GM12878 (cell line): ENCODE measurements around the gene RPAP3. TPM values are rescaled to one million over a fixed set of nuclear protein-coding genes. Genes with fewer than 3 reads are reported as not detected.

Experiments used
- ATAC-seq: fragments of 200-7000 bp; cut with Tn5 transposase; 3 replicates; pipeline ENCODE4 v1.9.1; 2020; ENCODE audit warnings: mild to moderate bottlenecking, moderate library complexity
- BruUV-seq: library from RNA; stranded (reverse); fragments of 400-500 nt; replicated peaks from 2 replicates; lab custom pipeline; 2021; lab: Mats Ljungman, UMichigan
- CTCF ChIA-PET: fragments of 300-600 bp; sonication (Branson Sonifier 250); formaldehyde crosslinking; extraction: SDS; loops from one replicate; lab custom pipeline; 2021; ENCODE audit warnings: inconsistent platforms; lab: Yijun Ruan, JAX
- POLR2A ChIA-PET: fragments of 350-600 bp; formaldehyde crosslinking; extraction: SDS; loops from one replicate; lab custom pipeline; 2021; ENCODE audit warnings: inconsistent platforms; lab: Charles Lee
- RAD21 ChIA-PET: fragments of 300-600 bp; sonication (Branson Sonifier 250); formaldehyde crosslinking; loops from one replicate; lab custom pipeline; 2023; ENCODE audit warnings: antibody characterized with exemption; ENCODE audit not compliant: unreplicated experiment; lab: Charles Lee
- SMC1A ChIA-PET: fragments of 300-600 bp; sonication (Branson Sonifier 250); formaldehyde crosslinking; loops from one replicate; lab custom pipeline; 2023; ENCODE audit not compliant: unreplicated experiment, uncharacterized antibody; lab: Charles Lee
- DNase-seq: peaks from one replicate; pipeline ENCODE4 v3.0.0-alpha.2; 2011; ENCODE audit warnings: low read depth, low spot score
- FAIRE-seq: peaks from 3 replicates; lab custom pipeline; 2011; peaks lifted over from hg19 to GRCh38; lab: Jason Lieb, UNC
- H2AFZ ChIP-seq: 2 replicates; pipeline ENCODE4 v1.6.0; 2011; ENCODE audit warnings: low read depth, low read length, control low read depth; ENCODE audit not compliant: control insufficient read depth
- H3K27ac ChIP-seq: 2 replicates; pipeline ENCODE4 v1.5.1; 2011; ENCODE audit warnings: control low read depth; ENCODE audit not compliant: control insufficient read depth, insufficient read depth
- H3K27me3 ChIP-seq, 2 experiments: replicated peaks in 1 of 2; 2 replicates each; pipeline versions ENCODE4 v1.6.0 to v1.6.1; 2011; ENCODE audit warnings: low read length in 1 of 2; ENCODE audit not compliant: control insufficient read depth in 2 of 2, insufficient read depth in 2 of 2
- H3K36me3 ChIP-seq, 2 experiments: 2 replicates each; pipeline ENCODE4 v1.5.1; 2011; ENCODE audit warnings: low read length in 1 of 2; ENCODE audit not compliant: control insufficient read depth in 2 of 2, insufficient read depth in 2 of 2
- H3K4me1 ChIP-seq: 2 replicates; pipeline ENCODE4 v1.6.1; 2011; ENCODE audit warnings: mild to moderate bottlenecking, low read length, moderate library complexity, mixed read lengths; ENCODE audit not compliant: control insufficient read depth, insufficient read depth
- H3K4me2 ChIP-seq: 2 replicates; pipeline ENCODE4 v1.6.0; 2011; ENCODE audit warnings: control low read depth; ENCODE audit not compliant: control insufficient read depth, insufficient read depth
- H3K4me3 ChIP-seq: fragments of 200-600 bp; sonication (generic); 2 replicates; pipeline ENCODE4 v1.5.1; 2016
- H3K79me2 ChIP-seq: 2 replicates; pipeline ENCODE4 v1.6.0; 2011; ENCODE audit warnings: low read length; ENCODE audit not compliant: control insufficient read depth, insufficient read depth
- H3K9ac ChIP-seq: 2 replicates; pipeline ENCODE4 v1.8.0; 2011; ENCODE audit warnings: low read length, control low read depth, mixed read lengths; ENCODE audit not compliant: control insufficient read depth, insufficient read depth
- H3K9me3 ChIP-seq: replicated peaks from 3 replicates; pipeline ENCODE4 v1.5.1; 2011; ENCODE audit warnings: mild to moderate bottlenecking, low read length; ENCODE audit not compliant: control insufficient read depth, insufficient read depth
- H4K20me1 ChIP-seq: 2 replicates; pipeline ENCODE4 v1.6.0; 2011; ENCODE audit not compliant: control insufficient read depth, insufficient read depth
- CBX3 ChIP-seq: fragments of 200-600 bp; sonication (generic); IDR thresholded peaks from 2 replicates; pipeline ENCODE4 v1.6.1; 2016; ENCODE audit warnings: low read depth, borderline replicate concordance
- HDAC6 ChIP-seq: fragments of 200-600 bp; sonication (generic); IDR thresholded peaks from one replicate; pipeline ENCODE4 v1.8.0; 2017; ENCODE audit warnings: antibody characterized with exemption; ENCODE audit not compliant: unreplicated experiment
- MEF2A ChIP-seq: IDR thresholded peaks from 2 replicates; pipeline ENCODE4 v1.6.1; 2011; ENCODE audit warnings: low read depth, mild to moderate bottlenecking, low read length, moderate library complexity; ENCODE audit not compliant: insufficient read depth
- MEF2B ChIP-seq: fragments of 450-650 bp; IDR thresholded peaks from 2 replicates; pipeline ENCODE4 v1.6.1; 2018; ENCODE audit warnings: mild to moderate bottlenecking, moderate library complexity; ENCODE audit not compliant: partially characterized antibody, poor library complexity, severe bottlenecking
- SMAD5 ChIP-seq: IDR thresholded peaks from 2 replicates; pipeline ENCODE4 v1.6.1; 2016; ENCODE audit warnings: antibody characterized with exemption, low read depth
- SMARCA5 ChIP-seq: fragments of 450-650 bp; IDR thresholded peaks from 2 replicates; pipeline ENCODE4 v1.6.1; 2017; ENCODE audit warnings: mild to moderate bottlenecking
- SMC3 ChIP-seq: IDR thresholded peaks from 2 replicates; pipeline ENCODE4 v1.6.1; 2011; ENCODE audit warnings: low read length, improper control_type of control experiment, borderline replicate concordance
- ZNF274 ChIP-seq: IDR thresholded peaks from one replicate; pipeline ENCODE4 v1.8.0; 2011; ENCODE audit not compliant: insufficient read length, insufficient read depth
- ZSCAN29 ChIP-seq: fragments of 450-650 bp; IDR thresholded peaks from 2 replicates; pipeline ENCODE4 v1.6.1; 2017; ENCODE audit warnings: mild to moderate bottlenecking, moderate library complexity
- WGBS: methylation state at CpG from one replicate; pipeline ENCODE4 v1.1.6; 2016; ENCODE audit warnings: low lambda C conversion rate; ENCODE audit not compliant: insufficient replicate concordance, insufficient coverage; ENCODE audit errors: missing lambda C conversion rate; 5-methylcytosine and 5-hydroxymethylcytosine counted together
- in situ Hi-C: fragments of 300-500 bp; cut with MboI; formaldehyde crosslinking; loops from 9 replicates; pipeline ENCODE4 v1.14.3; 2018; ENCODE audit warnings: mixed read lengths
- intact Hi-C: fragments of 100-400 bp; cut with micrococcal nuclease; formaldehyde crosslinking; loops from one replicate; pipeline ENCODE4 v1.14.2; 2022; ENCODE audit not compliant: unreplicated experiment
- polyA plus RNA-seq, 11 experiments: library from polyadenylated mRNA; depleted of rRNA in 4 of 11; unstranded in 6 of 11; stranded (reverse) in 5 of 11; fragments of >200 nt; fragmentation: Nextera tagmentation in 4 of 11; fragmentation: Illumina TruSeq in 1 of 11; extraction: Ambion mirVana in 4 of 11; extraction: Trizol in 1 of 11; gene quantifications; 1 replicate in 1 of 11; 2 replicates in 10 of 11; pipeline versions ENCODE4 v1.2.1 to v1.2.3, GENCODE V29; 2011 to 2016; ENCODE audit warnings: inconsistent platforms in 2 of 11, missing spikeins in 2 of 11, low read depth in 1 of 11
- total RNA-seq, 4 experiments: library from RNA; depleted of rRNA in 3 of 4; stranded (reverse); fragments of >200 nt in 3 of 4; fragmentation: Illumina TruSeq in 1 of 4; extraction: Trizol in 1 of 4; gene quantifications; 2 replicates each; pipeline versions ENCODE4 v1.2.1 to v1.2.3, GENCODE V29; 2013 to 2021
- TF ChIP-seq, protein P1 (sequence below): fragments of 150-350 bp; IDR thresholded peaks from 2 replicates; pipeline ENCODE4 v1.6.1; 2016; ENCODE audit warnings: low read depth, low read length
- TF ChIP-seq, protein P2 (sequence below): IDR thresholded peaks from 2 replicates; pipeline ENCODE4 v1.6.1; 2012; ENCODE audit warnings: low read length, inconsistent platforms
- TF ChIP-seq, protein P3 (sequence below): IDR thresholded peaks from 2 replicates; pipeline ENCODE4 v1.6.1; 2012; ENCODE audit warnings: low read depth, low read length, improper control_type of control experiment
- TF ChIP-seq, protein P4 (sequence below): fragments of 450-650 bp; IDR thresholded peaks from 2 replicates; pipeline ENCODE4 v1.6.1; 2014; ENCODE audit warnings: mild to moderate bottlenecking

Gene RPAP3
- total and polyA plus RNA-seq, 10 of the 15 experiments (the other 5 are each of a cell fraction or from before 2014, with no cell fraction given): 14.1 to 50.6 (median 28.4) TPM

DNA sequence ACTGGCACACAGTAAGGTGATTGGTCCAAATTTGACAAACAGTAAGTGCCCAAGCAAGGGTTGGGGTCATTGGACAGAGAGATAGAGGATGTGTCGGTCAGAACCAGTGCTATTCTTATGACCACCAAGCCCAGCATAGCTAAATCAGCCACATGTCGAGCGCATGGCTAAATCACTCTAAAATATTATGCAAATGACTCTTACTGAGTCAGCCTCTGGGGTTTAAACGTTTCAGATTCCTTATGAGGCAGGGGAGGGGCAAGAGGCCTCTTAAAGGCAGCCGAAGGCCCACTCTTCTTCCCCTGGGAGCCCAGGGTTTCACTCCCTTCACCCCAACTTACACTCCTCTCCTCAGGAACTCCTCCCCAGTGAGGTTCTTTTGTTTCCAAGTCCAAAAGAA is 20.1 kb upstream of the RPAP3 start (continued):
- TF ChIP-seq ZSCAN29: no peak
- TF ChIP-seq, protein P1, sequence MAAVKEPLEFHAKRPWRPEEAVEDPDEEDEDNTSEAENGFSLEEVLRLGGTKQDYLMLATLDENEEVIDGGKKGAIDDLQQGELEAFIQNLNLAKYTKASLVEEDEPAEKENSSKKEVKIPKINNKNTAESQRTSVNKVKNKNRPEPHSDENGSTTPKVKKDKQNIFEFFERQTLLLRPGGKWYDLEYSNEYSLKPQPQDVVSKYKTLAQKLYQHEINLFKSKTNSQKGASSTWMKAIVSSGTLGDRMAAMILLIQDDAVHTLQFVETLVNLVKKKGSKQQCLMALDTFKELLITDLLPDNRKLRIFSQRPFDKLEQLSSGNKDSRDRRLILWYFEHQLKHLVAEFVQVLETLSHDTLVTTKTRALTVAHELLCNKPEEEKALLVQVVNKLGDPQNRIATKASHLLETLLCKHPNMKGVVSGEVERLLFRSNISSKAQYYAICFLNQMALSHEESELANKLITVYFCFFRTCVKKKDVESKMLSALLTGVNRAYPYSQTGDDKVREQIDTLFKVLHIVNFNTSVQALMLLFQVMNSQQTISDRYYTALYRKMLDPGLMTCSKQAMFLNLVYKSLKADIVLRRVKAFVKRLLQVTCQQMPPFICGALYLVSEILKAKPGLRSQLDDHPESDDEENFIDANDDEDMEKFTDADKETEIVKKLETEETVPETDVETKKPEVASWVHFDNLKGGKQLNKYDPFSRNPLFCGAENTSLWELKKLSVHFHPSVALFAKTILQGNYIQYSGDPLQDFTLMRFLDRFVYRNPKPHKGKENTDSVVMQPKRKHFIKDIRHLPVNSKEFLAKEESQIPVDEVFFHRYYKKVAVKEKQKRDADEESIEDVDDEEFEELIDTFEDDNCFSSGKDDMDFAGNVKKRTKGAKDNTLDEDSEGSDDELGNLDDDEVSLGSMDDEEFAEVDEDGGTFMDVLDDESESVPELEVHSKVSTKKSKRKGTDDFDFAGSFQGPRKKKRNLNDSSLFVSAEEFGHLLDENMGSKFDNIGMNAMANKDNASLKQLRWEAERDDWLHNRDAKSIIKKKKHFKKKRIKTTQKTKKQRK: no peak
- TF ChIP-seq, protein P2, sequence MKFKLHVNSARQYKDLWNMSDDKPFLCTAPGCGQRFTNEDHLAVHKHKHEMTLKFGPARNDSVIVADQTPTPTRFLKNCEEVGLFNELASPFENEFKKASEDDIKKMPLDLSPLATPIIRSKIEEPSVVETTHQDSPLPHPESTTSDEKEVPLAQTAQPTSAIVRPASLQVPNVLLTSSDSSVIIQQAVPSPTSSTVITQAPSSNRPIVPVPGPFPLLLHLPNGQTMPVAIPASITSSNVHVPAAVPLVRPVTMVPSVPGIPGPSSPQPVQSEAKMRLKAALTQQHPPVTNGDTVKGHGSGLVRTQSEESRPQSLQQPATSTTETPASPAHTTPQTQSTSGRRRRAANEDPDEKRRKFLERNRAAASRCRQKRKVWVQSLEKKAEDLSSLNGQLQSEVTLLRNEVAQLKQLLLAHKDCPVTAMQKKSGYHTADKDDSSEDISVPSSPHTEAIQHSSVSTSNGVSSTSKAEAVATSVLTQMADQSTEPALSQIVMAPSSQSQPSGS: no peak
- TF ChIP-seq, protein P3, sequence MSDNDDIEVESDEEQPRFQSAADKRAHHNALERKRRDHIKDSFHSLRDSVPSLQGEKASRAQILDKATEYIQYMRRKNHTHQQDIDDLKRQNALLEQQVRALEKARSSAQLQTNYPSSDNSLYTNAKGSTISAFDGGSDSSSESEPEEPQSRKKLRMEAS: 0 out of 2 replicates have a peak, but pooled peaks have one; percentile 34

DNA sequence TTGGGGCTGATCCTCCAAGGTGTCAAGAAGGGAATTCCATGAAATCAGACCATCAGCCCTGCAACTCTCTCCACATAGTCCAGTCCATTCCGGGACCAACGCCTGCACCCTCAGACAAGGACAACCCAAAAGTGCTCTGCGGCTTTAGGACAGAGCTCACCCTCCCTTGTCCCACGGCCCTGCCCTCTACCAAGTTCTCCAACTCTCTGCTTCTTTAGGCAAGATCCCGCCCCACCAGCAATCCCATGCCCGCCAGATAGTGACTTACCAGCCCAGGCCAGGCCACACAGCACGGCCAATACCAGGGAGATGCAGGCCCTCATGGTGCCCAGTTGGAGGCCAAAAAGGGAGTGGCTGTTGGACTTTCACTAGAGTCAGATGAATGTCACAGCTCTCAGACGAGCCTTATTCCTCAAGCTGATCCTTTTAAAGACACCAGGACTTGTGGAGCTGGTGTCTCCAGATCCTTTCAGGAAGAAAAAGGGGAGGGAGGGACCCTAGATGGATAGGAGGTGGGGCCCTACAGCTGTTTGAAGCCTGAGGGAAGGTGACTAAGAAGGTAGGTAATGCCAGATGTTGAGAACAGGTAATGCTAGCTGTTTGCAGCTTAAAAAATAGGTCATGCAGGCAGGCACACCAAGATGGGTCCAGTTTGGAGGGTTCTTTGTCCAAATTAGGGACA is 19.4 kb upstream of the RPAP3 start, which contains the start of gene ENDOU:
Gene ENDOU, minus strand, starts transcription at position 400 of the 682 bp plus-strand sequence. Its CDS starts 77 bp downstream, at position 323.
- H3K4me3 ChIP-seq: no peak within 1 kb of the TSS

More for the DNA sequence above, 19.4 kb upstream of the RPAP3 start, which contains the start of gene ENDOU:
- H2AFZ ChIP-seq: peak within 1 kb of the TSS; percentile 16; the same call in 1 of the 2 replicates
- no peak for TF ChIP-seq ZNF274
- TF ChIP-seq MEF2A: no peak
- no peak for TF ChIP-seq SMC3
- no peak for TF ChIP-seq SMARCA5
- TF ChIP-seq HDAC6: no peak
- no peak for TF ChIP-seq MEF2B
- TF ChIP-seq CBX3: no peak
- TF ChIP-seq SMAD5: no peak
- TF ChIP-seq, protein P3: no peak
- TF ChIP-seq, protein P4, sequence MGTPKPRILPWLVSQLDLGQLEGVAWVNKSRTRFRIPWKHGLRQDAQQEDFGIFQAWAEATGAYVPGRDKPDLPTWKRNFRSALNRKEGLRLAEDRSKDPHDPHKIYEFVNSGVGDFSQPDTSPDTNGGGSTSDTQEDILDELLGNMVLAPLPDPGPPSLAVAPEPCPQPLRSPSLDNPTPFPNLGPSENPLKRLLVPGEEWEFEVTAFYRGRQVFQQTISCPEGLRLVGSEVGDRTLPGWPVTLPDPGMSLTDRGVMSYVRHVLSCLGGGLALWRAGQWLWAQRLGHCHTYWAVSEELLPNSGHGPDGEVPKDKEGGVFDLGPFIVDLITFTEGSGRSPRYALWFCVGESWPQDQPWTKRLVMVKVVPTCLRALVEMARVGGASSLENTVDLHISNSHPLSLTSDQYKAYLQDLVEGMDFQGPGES: no peak
- TF ChIP-seq, all 136 proteins: peak for 0
- ChIA-PET CTCF (interaction anchor here (0.6 to 7.2 kb wide), 12 partner anchors 9 to 296 kb away, joined by 3 to 87 read pairs (median 3); partner anchors contain the start of gene RPAP3), POLR2A (interaction anchor here (1.3 kb wide), 1 partner anchor 35 kb away, joined by 3 read pairs; no protein-coding TSS in a partner anchor), RAD21 (interaction anchor here (0.9 to 7.9 kb wide), 8 partner anchors 8 to 113 kb away, joined by 3 to 42 read pairs (median 4); no protein-coding TSS in a partner anchor), SMC1A (interaction anchor here (0.5 to 7.9 kb wide), 8 partner anchors 10 to 110 kb away, joined by 3 to 60 read pairs (median 9); partner anchors contain the start of gene RPAP3)
- no TSS peak for BruUV-seq
- H3K36me3 ChIP-seq: no peaks in the 10 kb centered on the region; a peak in 1 of 4 replicates
- in situ Hi-C loops: no loop called here
- H3K27me3 ChIP-seq: no peaks in the 10 kb centered on the region
- H3K4me2 ChIP-seq: 0 out of 2 replicates have a peak within 1 kb of the TSS, but pooled peaks have one; percentile 28
- H3K9ac ChIP-seq: no peak within 1 kb of the TSS
- H3K79me2 ChIP-seq: no peaks in the 10 kb centered on the region
- DNase-seq (no peak), FAIRE-seq (no peak), ATAC-seq (no peak)
- H4K20me1 ChIP-seq: no peaks in the 10 kb centered on the region
- intact Hi-C loops: no loop called here
- no peaks in the 10 kb centered on the region for H3K9me3 ChIP-seq
- peaks cover 18% of the 10 kb centered on the region for H3K4me1 ChIP-seq
- 93% methylated on average over 8 of the region's 8 CpGs for WGBS
- H3K27ac ChIP-seq: no peak within 1 kb of the TSS
